Measurements from ENCODE around the gene UFD1.
A peak's percentile ranks its signal among the peaks of the same experiment; 100 is the strongest.

Gene UFD1

DNA sequence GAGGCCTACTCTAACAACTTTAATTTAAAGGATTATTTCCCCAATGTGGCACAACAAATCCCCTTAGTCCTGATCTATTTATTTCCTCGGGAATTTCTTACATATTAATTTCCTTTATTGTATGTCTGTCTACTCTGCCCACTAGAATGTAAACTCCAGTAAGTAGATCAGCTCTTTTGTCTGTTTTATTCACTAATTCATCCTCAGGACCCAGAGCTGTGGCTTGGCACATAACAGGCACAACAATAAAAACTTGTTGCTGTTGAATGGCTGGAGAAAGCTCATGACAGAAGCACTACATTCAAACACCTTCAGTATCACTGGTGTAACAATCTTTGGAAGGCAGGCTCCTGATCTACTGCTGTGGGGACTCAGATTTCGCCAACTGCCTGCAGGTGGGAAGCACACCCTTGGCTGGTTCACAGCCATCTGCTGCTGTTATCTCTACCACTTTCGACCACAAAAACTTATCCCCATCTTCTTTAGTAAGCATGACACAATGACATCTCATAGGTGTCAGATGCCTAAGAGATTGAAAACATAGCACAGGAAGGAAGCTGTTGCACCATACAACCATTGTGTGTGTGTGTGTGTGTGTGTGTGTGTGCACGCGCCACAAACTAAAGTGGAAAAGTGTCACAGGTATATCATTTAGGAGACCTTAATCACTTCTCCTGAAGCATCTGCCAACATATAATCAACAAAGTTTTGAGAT is 59.4 kb downstream of the UFD1 start:
- peak in 1 of 2 experiments; percentile 1 for DNase-seq

DNA sequence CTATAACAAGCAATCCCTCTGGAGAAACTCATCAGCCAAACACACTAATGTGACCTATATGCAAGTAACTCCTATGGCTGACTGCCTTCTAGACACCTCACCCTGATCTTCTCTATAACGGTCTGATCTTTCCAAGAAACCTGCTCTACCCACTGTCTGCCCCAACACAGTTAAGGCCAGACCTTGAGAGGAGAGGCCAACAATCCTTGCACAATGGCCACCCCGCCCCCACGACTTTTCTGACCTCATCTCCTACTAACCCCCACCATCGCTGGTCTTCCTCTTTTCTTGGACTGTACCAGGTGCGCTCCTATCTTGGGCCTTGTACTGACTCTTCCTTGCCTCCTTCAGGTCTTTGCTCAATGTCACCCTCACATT is 59.9 kb downstream of the UFD1 start:
- DNase-seq: no peak

DNA sequence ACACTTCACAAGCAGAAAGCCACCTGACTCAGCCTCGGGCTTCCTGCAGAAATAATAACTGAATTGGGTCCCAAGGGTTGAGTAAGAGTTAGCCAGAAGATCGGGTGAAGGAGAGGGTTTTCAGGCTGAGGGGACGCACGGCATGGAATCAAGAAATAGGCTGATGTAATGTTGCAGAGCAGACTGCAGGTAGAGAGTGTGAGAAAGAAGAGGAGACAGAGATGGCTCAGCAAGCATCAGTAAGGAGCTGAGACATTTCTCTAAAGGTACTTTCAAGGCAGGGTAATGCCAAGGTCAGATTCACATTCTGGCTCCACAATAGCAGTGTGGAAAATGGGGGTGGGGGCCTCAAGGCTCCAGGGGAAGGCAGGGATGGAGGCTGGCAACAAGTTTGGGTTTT is 66.1 kb downstream of the UFD1 start:
- DNase-seq: no peak

DNA sequence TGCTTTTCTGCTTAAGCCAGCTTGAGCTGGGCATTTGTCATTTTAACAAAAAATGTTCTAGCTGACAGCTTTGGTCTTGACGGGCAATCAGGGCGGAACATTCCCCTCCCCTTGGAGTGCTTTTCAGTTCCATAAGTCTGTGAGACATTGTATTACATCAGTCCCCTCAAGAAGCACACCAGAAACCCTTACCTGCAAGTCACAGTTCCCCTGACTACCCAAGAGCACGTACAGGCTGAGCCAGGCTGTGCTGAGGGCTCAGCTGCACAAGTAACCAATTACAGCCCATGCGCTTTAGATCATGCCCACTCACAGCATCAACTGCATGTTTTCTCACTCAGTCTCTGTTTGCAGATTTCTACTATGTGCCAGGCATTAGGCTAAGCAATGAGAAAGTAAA is 66.5 kb downstream of the UFD1 start:
- DNase-seq: no peak

DNA sequence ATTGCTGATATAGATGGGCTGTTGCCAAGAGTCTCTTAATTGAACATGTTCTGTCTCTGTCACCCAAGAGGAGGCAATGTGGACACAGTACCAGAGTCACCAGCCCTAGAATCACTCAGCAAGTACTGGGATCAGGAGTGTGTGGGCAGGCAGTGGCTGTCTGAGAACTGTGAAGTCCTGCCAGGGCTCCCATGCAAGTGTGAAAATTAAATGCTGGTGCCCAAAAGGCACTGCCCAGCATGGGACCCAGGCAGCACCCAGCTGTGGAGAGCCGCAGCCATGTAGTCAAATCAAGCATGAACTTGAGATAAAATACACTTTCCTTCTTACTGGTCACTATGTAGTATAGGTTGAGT is 67.3 kb downstream of the UFD1 start:
- DNase-seq: no peak

DNA sequence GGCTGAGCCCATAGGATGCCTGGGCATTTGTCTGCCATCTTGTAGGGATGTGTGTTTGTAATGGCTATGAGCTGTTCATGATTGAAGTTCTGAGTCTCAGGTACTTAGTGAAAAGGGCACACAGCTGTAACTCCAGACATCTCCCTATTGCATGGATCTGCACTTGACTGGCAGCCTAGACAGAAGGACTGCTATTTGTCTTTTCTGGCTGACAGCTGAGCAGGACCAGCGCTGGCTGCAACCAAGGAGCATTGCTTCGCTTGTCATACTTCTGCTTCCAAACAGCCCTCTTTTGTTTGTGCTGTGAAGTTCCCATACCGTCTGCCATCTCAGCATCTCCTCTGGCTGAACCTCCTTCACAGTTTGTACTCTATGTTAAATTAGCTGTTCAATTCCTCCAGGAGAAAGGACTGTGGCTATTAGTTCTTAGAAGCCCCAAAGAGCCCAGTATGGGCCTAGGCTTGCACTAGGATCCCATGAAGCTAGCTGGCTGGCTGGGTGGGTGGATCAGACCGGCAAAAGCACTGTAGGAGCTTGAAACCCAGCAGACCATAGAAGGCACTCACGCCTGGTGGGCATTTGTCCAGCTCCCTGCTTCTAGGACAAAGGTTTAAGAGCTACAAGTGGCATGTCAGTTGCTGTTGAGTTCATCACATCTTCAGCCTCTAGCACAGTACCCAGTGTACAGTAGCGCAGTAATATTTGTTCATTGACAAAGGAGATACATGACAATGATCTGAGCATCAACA is 67.9 kb downstream of the UFD1 start:
- DNase-seq: no peak

DNA sequence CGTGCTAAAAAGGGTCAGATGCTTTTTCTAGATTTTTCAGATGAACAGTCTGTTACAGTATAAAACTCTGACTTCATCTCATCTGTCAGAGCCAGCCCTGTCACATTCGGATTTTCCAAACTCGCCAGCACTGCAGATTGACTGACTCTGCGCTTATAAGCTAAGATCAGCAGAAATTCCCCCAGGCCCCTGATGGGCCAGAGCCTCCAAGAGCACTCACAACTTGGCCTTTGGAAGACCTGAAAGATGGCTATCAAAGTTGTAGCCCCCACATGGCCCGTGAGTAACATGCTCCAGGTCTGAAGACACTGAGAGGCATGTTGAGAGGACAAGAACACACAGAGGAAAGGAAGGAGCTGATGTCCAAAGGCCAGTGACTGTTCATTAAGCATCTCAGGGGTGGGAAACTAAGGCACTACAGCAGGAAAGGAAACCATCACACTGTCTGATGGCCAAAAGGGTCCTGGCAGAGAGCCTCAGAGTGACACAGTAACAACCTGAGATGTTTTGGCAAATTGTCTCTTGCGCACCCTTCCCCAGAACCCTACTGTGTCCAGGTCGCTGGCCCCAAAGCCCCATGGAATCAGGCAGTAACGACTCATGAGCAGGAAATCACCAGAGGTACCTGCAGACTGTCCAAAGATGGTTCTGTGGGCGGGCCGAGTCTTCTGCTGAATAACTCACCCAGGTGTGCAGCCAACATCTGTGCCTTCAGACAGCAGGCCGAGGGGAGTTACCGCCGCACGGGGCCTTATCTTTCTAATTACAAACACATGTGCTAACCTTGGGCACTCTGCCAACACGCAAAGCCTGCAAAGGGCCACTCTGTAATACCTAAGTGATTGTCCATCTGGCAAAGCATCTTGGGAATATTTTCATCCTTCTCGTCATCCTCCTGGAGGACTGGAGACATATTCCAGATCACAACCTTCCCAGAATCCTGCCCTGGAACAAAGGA is 71.1 kb downstream of the UFD1 start:
- DNase-seq: no peak

DNA sequence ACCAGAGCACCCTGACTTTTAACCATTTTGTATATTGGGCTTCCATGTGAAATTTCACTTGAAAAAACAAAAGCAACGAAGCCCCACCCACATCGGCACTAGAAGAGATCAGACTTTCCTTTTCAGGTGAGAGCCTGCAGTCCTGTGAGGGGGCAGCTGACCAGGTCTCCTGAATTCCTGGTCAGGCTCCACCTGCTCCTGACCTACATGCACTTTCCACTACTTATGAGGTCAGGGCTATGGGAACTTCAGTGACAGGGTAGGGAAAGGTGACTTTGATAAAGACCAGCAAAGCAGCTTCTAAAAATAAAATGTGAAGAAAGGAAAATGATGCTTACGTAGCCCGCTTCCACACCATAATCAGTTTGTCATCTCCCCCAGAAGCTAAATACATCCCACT is 72.1 kb downstream of the UFD1 start:
- DNase-seq: no peak

DNA sequence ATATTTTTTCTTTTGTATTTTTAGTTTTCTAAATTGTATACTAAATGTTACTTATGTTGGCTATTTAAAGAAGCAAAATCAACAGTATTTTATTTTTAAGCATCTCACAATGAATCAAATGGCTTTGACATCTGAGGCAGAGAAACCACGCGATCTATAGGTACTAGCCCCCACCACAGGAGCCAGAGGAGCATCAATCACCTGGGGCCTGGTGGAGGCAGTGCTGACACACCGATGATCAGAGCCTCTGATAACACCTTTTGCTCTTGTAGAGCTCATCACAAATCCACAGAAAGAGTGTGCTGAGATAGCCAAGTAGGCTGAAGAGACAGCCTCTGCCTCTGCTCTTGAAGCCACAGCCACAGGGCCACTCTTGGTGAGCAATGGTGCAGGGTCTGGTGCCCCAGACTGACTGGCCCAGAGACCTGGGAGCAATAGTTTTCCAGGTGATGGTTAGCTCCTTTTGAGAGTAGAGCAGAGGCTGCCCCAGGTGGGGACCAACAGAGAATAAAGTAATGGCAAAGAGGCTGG is 72.6 kb downstream of the UFD1 start:
- no peak for DNase-seq

DNA sequence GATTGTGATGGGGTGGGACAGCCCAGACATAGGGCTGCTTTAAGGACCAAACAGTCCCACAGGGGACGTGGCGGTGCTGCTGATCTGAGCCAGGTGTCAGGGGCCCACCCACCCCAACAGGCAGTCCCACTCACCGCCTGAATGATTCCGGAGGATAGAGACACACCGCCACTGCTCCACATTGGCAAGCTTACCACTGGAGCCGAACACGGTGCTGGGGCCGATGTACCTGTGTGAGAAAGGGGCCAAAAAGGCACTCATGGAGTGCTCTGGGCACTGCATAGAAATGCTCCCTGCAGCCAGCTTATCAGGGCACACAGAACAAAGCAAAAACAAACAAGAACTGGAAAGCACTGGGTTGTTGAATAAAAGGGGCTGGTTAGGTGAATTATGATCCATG is 73.3 kb downstream of the UFD1 start:
- DNase-seq: no peak

DNA sequence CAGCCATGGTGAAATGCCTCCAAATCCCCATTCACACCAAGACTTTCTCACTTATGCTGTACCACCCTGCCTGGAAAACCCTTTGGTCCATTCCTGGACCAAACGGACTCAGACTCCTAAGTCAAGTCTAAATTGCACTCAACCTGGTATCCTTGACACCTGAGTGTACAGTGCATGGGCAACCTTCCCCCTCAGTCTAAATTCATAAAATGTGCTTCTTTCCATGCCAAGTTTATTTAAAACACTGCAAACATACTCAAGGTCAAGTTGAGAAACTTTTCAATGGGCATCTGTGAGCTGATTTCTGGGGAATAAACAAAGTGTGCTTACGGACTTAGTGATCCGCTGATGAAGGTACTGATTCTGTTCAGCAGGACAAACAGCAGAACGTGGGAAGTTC is 73.9 kb downstream of the UFD1 start:
- DNase-seq: no peak

DNA sequence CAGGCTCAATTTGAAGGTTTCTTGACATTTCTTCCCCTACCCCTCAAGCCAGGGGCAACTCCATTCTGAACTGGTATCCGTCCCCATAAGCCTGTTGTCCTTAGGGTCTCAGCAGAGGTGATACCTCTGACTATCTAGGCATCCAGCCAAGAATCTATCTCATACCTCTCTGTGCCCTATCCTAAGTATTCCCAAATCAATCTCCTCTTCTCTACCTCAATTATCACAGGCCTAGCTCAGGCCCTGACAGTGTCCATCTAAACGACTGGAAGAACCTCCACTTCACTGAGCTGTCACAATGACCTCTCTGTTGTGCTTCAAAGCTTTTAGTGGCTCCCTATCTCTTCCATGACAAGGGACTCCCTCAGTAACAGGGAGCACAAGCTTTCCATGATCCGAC is 74.3 kb downstream of the UFD1 start:
- no peak for DNase-seq

DNA sequence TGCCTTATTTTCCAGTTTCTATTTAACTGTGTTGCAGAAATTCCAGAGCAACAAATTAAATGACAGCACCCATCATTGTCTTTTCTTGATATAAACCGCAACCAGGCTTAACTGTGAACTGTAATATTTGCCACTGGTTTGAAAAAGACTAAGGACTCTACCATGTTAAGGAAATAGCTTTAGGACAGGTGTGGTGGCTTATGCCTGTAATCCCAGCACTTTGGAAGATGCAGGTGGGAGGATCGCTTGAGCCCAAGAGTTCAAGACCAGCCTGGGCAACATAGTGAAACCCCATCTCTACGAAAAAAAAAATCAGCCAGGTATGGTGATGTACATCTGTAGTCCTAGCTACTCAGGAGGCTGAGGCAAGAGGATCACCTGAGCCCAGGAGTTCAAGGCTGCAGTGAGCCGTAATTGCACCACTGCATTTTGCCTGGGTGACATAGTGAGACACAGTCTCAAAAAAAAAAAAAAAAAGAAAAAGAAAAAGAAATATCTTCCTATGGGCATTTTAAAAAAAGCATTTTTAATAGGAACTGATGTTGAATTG is 76.3 kb downstream of the UFD1 start:
- DNase-seq: no peak

DNA sequence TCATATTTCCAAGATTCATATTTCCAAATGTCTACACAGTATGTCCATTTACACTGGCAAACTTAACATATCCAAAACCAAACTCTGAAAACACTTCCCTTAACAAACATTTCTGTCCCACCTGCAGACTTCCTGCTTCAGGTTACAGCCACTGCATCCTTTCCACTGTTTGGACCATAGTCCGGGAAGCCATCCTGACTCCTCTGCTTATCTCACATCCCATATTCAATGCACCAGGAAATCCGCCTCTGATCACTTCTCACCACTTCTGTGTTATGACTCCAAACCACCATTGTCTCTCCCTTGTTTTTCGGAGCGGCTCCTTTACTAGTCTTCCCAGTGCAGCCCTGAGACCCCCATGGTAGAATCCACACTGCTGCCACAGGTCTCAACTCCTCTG is 77.5 kb downstream of the UFD1 start:
- no peak for DNase-seq

DNA sequence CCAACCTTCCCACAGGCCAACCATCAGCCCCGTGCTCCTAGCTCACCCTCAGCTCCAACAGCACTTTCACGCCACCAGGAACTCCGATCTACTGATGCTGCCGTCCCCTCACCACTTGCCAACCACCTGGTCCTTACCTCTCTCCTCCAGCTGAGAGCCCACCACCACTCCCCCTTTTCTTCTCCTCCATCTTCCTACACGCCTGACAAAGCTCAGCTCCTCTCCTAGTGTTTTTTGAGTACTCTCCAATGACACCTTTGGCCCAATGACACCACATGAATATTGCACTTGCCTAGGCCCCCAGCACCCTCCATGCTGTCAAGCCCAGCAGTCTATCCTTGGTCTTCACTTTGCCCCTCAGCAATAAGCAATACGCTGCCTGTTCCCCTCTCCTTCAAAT is 78.1 kb downstream of the UFD1 start:
- DNase-seq: no peak

All from cerebellar nuclear complex (tissue), 1 donor.